GM18526 (cell line): ENCODE data around the gene CNOT10.

ENCODE experiments used
- POLR2A ChIP-seq: IDR thresholded peaks from 3 replicates; pipeline ENCODE4 v1.6.1; 2011; ENCODE audit not compliant: insufficient read length; ENCODE audit errors: extremely low read depth

Gene CNOT10

GRCh38 chr3:32794487-32795308 lies 109.7 kb downstream of the CNOT10 start:
- TF ChIP-seq POLR2A = no peak

GRCh38 chr3:32797776-32798175 lies 112.8 kb downstream of the CNOT10 start:
- no peak for TF ChIP-seq POLR2A

DNA sequence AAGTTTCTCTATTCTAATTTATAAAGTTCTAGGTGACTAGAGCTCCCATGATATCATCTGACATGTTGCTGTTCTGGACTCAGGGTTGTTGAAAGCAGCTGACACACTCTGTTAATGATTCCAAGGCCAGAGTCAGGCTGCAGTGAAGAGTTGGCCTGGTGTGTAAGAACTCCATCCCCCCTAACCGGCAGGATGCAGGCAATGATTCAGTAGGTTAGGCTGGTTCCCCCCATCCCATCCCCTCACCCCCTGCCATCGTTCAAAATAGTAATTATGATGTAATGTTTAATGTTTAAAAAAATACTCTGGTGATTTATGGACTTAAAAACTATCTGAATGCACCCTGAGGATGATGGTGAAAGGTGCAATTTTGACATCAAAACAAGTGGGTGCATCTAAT lies 128.2 kb downstream of the CNOT10 start:
- TF ChIP-seq POLR2A = no peak

DNA sequence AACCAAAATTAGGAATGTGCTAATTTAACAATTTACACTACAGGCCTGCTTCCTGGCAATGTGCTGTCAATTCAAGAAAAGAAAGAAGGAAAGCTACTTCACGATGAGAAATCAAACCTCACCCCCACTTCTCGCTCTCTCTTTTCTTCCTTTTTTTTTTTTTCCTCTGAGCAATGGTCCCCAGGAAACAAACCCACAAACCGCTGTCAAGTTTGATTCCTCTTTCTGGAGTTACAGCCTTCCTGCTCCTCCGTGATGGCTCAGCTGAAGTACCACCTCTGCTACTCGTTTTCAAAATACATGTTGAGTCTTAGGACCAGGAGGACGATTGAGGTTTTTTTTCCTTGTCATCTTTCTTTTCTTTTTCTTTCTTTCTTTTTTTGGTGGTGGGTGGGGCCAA lies 129.4 kb downstream of the CNOT10 start:
- no peak for TF ChIP-seq POLR2A

- TF ChIP-seq POLR2A = no peak
Observed at GRCh38 chr3:32815841-32816438, 131.0 kb downstream of the CNOT10 start.

DNA sequence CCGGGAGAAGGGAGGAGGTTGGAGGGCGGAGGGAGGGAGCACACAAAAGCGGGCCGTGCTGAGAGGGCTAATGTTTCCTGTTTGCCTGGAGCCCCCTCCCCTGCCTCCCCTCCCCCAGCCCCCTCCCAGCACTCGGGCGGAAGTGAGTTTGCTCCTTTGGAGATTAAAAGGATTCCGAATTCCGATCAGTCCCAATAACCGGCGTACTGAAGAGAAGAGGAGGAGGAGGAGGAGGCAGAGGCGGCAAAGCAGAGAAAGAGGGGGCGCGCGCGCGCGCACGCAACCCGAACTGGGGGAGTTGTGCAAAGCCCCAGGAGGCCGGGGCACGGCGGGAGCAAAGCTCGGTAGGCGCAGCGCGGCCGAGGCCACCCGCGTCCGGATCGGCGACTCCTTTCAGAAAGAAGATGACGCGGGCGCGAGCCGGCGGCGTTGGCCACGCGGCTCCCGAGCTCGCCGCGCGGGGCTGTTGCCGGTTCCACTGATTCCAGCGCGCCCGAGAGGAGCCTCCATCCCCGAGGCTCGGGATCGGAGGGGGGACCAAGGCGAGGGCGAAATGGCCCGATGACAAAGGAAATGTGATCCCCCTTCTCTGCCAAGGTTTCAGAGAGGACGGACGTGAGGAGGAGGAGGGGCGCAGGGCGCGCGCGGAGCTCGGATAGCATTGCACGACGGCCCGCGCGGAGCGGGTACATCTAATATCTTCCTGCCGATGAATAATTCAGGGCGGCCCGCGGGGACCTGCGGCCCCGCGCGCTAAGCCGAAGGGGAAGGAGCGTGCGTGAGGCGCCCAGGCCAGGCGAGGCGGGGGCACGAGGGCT lies 131.7 kb downstream of the CNOT10 start:
- TF ChIP-seq POLR2A = peak; percentile 20

DNA sequence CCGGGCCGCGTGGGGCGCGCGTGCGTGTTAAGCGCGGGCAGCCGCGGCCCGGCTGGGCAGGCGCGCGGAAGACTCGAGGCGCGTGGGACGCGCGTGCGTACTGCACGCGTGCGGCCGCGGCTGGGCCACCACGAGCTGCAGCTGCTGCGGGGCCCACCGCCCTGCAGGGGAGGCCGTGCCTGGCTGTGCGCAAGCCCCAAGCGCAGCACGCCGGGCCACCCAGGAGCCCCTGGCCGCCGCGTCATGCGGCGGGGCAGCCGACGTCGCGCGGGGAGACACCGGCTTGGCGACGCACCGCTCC lies 132.2 kb downstream of the CNOT10 start:
- TF ChIP-seq POLR2A = no peak

DNA sequence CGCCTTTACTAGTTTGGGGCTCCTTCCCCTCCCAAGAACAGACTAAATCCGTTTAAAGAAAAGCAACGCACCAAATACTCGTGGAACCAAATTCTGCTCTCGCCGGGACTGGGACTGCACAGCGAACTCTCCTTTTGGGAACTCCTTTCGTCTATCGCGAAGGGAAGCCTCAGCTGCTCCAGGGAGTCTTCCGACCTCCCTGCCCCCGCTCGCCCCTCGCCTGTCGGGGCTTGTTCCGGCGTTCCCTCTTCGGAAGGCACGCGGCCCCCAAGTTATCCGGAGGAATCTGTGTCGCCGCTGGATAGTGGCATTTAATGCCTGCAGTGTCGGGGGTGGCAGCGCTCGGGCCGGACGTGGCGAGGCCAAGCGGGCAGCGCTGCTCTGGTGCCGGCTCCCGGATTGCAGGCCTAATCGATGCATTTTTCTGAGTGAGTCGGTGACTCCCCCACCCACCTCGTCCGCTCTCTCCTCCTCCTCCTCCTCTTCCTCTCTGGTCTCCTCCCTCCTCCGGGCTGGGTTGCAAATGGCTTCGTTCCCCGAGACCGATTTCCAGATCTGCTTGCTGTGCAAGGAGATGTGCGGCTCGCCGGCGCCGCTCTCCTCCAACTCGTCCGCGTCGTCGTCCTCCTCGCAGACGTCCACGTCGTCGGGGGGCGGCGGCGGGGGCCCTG lies 132.7 kb downstream of the CNOT10 start, which contains the start of gene TRIM71:
TSS of gene TRIM71 (plus strand) at position 440 of the 671 bp plus-strand sequence. CDS start at position 524, 84 bp downstream.
- no peak for TF ChIP-seq POLR2A

DNA sequence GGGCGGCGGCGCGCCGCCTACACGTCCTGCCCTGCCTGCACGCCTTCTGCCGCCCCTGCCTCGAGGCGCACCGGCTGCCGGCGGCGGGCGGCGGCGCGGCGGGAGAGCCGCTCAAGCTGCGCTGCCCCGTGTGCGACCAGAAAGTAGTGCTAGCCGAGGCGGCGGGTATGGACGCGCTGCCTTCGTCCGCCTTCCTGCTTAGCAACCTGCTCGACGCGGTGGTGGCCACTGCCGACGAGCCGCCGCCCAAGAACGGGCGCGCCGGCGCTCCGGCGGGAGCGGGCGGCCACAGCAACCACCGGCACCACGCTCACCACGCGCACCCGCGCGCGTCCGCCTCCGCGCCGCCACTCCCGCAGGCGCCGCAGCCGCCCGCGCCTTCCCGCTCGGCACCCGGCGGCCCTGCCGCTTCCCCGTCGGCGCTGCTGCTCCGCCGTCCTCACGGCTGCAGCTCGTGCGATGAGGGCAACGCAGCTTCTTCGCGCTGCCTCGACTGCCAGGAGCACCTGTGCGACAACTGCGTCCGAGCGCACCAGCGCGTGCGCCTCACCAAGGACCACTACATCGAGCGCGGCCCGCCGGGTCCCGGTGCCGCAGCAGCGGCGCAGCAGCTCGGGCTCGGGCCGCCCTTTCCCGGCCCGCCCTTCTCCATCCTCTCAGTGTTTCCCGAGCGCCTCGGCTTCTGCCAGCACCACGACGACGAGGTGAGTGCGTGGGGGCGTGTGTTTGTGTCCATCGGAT lies 133.4 kb downstream of the CNOT10 start:
- TF ChIP-seq POLR2A = no peak

- TF ChIP-seq POLR2A = no peak
Observed at GRCh38 chr3:32818970-32819511, 134.1 kb downstream of the CNOT10 start.

GRCh38 chr3:32819551-32820348 lies 134.8 kb downstream of the CNOT10 start:
- no peak for TF ChIP-seq POLR2A

DNA sequence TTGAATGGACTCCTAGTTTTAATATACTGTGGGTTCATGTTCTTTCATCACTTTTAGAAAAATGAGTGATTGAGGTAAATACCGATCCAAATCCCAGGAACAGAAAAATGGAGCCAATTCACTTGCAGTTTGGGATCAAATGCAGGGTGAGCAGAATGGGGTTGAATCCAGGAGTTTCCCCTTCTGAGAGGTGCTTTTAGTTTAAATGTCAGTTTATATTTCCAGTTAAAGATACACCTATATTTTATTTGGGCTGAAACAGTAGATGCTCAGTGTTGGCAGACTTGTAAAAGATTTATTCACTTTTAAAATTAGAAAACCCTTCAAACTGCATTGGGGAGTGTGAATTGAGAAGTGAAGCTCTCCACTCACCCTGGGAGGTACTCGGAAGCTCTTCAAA lies 135.4 kb downstream of the CNOT10 start:
- no peak for TF ChIP-seq POLR2A

DNA sequence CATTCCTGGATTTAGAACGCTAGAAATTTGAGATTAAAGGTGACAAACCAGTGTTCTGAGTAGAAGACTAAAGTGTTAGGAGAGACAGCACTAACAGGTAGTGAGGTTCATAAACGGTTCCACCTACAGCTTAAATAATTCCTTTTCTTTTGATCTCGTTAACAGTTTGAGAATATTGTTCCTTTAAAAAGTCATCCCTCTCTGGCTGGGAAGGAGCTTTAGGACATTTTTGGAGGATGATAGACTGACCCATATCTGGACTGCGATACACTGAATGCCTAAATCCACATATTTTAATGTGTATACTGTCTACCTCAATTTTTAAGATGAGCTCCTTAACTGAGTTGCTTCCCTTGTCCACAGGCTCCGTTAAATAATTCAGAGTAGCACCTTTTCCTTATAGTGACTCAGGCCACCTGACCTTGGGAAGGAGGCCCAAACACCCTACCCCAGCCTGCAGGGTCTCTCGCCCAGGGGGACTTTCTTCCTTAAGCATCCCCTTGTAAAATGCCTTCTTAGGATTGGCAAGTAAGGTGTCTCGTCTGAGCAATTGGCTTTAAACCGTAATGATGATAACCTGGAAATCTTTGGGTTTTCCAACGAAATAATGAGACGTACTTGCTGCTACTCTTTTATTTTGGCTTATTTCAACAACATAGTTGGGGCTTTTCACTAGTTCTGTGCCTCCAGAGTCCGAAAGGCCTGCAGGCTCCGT lies 136.1 kb downstream of the CNOT10 start:
- no peak for TF ChIP-seq POLR2A

- TF ChIP-seq POLR2A = no peak
Observed at GRCh38 chr3:32821686-32822296, 136.8 kb downstream of the CNOT10 start.
